ENCODE results near the gene FGF12. TPM values are rescaled to one million over a fixed set of nuclear protein-coding genes. Genes with fewer than 3 reads are reported as not detected.

Gene FGF12
- total RNA-seq, 2 donors from 2014 or later: 1.5 TPM; not detected in 1

- no peak for TF ChIP-seq CTCF (IDR thresholded peaks at IDR 0.05)
- ATAC-seq (ENCODE audit: insufficient number of reproducible peaks, low FRiP score, low read depth) (no peak), DNase-seq (ENCODE audit: low spot score) (no peak)
- H3K27ac ChIP-seq: no peak overlapping the region
- no peaks in the 10 kb centered on the region for H3K36me3 ChIP-seq
- no peak overlapping the region for H3K4me3 ChIP-seq
- H3K9me3 ChIP-seq: no peaks in the 10 kb centered on the region
- H3K27me3 ChIP-seq (replicated peaks; ENCODE audit: insufficient read depth): no peaks in the 10 kb centered on the region
- H3K4me1 ChIP-seq (ENCODE audit: control insufficient read depth in 1 of 2, low read depth in 2 of 2): no peaks in the 10 kb centered on the region
Observed at GRCh38 chr3:192685801-192686200, 41.5 kb downstream of the FGF12 start.

GRCh38 chr3:192684151-192684550 is 43.2 kb downstream of the FGF12 start:
- no peaks in the 10 kb centered on the region for H3K27me3 ChIP-seq (replicated peaks; ENCODE audit: insufficient read depth)
- ATAC-seq (ENCODE audit: insufficient number of reproducible peaks, low FRiP score, low read depth) (no peak), DNase-seq (ENCODE audit: low spot score) (no peak)
- no peak overlapping the region for H3K27ac ChIP-seq
- H3K4me3 ChIP-seq: no peak overlapping the region
- no peak for TF ChIP-seq CTCF (IDR thresholded peaks at IDR 0.05)
- H3K4me1 ChIP-seq (ENCODE audit: control insufficient read depth in 1 of 2, low read depth in 2 of 2): no peaks in the 10 kb centered on the region
- H3K9me3 ChIP-seq: no peaks in the 10 kb centered on the region
- no peaks in the 10 kb centered on the region for H3K36me3 ChIP-seq

GRCh38 chr3:192675958-192676649 is 51.2 kb downstream of the FGF12 start:
- Histone ChIP-seq H3K27ac (no peak overlapping the region), H3K27me3 (replicated peaks; ENCODE audit: insufficient read depth) (no peaks in the 10 kb centered on the region), H3K4me3 (no peak overlapping the region), H3K9me3 (no peaks in the 10 kb centered on the region), H3K36me3 (no peaks in the 10 kb centered on the region), H3K4me1 (ENCODE audit: control insufficient read depth in 1 of 2, low read depth in 2 of 2) (no peaks in the 10 kb centered on the region)
- no peak for DNase-seq (ENCODE audit: low spot score)
- ATAC-seq (ENCODE audit: insufficient number of reproducible peaks, low FRiP score, low read depth): no peak
- TF ChIP-seq CTCF (IDR thresholded peaks at IDR 0.05): no peak

GRCh38 chr3:192655628-192656027 is 71.7 kb downstream of the FGF12 start:
- DNase-seq (ENCODE audit: low spot score): no peak
- no peaks in the 10 kb centered on the region for H3K9me3 ChIP-seq
- H3K4me1 ChIP-seq (ENCODE audit: control insufficient read depth in 1 of 2, low read depth in 2 of 2): no peaks in the 10 kb centered on the region
- no peak for TF ChIP-seq CTCF (IDR thresholded peaks at IDR 0.05)
- H3K27me3 ChIP-seq (replicated peaks; ENCODE audit: insufficient read depth): no peaks in the 10 kb centered on the region
- no peak overlapping the region for H3K27ac ChIP-seq
- H3K4me3 ChIP-seq: no peak overlapping the region
- ATAC-seq (ENCODE audit: insufficient number of reproducible peaks, low FRiP score, low read depth): no peak
- no peaks in the 10 kb centered on the region for H3K36me3 ChIP-seq

GRCh38 chr3:192655040-192655439 is 72.3 kb downstream of the FGF12 start:
- H3K4me1 ChIP-seq (ENCODE audit: control insufficient read depth in 1 of 2, low read depth in 2 of 2): no peaks in the 10 kb centered on the region
- no peak for TF ChIP-seq CTCF (IDR thresholded peaks at IDR 0.05)
- H3K4me3 ChIP-seq: no peak overlapping the region
- DNase-seq (ENCODE audit: low spot score): no peak
- H3K9me3 ChIP-seq: no peaks in the 10 kb centered on the region
- no peak overlapping the region for H3K27ac ChIP-seq
- no peaks in the 10 kb centered on the region for H3K27me3 ChIP-seq (replicated peaks; ENCODE audit: insufficient read depth)
- no peak for ATAC-seq (ENCODE audit: insufficient number of reproducible peaks, low FRiP score, low read depth)
- H3K36me3 ChIP-seq: no peaks in the 10 kb centered on the region

Data from thoracic aorta (tissue), 2 donors.